GM19468 (cell line): Measurements from ENCODE around the gene KLF17.

Experiments used
- ATAC-seq: cut with Tn5 transposase; IDR thresholded peaks from one replicate; pipeline ENCODE4 v1.9.1; 2021; ENCODE audit warnings: mild to moderate bottlenecking, moderate library complexity, moderate number of reproducible peaks; ENCODE audit not compliant: unreplicated experiment; ENCODE audit errors: extremely low read depth

KLF17 gene

GRCh38 chr1:44118682-44119081 is at the start of gene KLF17:
Gene KLF17 (plus strand): TSS chr1:44118821. CDS start chr1:44118908, 87 bp downstream.
- ATAC-seq: no peak

- ATAC-seq: no peak
Measured at GRCh38 chr1:44071461-44071860, 47.2 kb upstream of the KLF17 start.

GRCh38 chr1:44072204-44072603 is 46.4 kb upstream of the KLF17 start:
- ATAC-seq: no peak

GRCh38 chr1:44072821-44073220 is 45.8 kb upstream of the KLF17 start:
- no peak for ATAC-seq

GRCh38 chr1:44073528-44073927 is 45.1 kb upstream of the KLF17 start:
- no peak for ATAC-seq

GRCh38 chr1:44074415-44074814 is 44.2 kb upstream of the KLF17 start:
- ATAC-seq: no peak

- ATAC-seq: no peak
Measured at GRCh38 chr1:44076066-44076465, 42.6 kb upstream of the KLF17 start.

- no peak for ATAC-seq
Measured at GRCh38 chr1:44077421-44077820, 41.2 kb upstream of the KLF17 start.

- ATAC-seq: no peak
Measured at GRCh38 chr1:44078104-44078503, 40.5 kb upstream of the KLF17 start.

GRCh38 chr1:44079566-44079965 is 39.1 kb upstream of the KLF17 start:
- ATAC-seq: no peak

GRCh38 chr1:44084998-44085675 is 33.5 kb upstream of the KLF17 start:
- no peak for ATAC-seq

GRCh38 chr1:44086692-44087474 is 31.7 kb upstream of the KLF17 start:
- ATAC-seq: no peak

GRCh38 chr1:44089371-44090048 is 29.1 kb upstream of the KLF17 start:
- no peak for ATAC-seq

GRCh38 chr1:44090429-44091252 is 28.0 kb upstream of the KLF17 start:
- no peak for ATAC-seq

GRCh38 chr1:44094047-44094446 is 24.6 kb upstream of the KLF17 start:
- no peak for ATAC-seq

GRCh38 chr1:44100183-44100868 is 18.3 kb upstream of the KLF17 start:
- ATAC-seq: no peak

- no peak for ATAC-seq
Measured at GRCh38 chr1:44101328-44101727, 17.3 kb upstream of the KLF17 start.

- ATAC-seq: no peak
Measured at GRCh38 chr1:44103270-44104131, 15.1 kb upstream of the KLF17 start.

GRCh38 chr1:44105810-44106209 is 12.8 kb upstream of the KLF17 start:
- ATAC-seq: no peak
